Endothelial cell (in vitro differentiated cells): Measurements from ENCODE around the gene NSFL1C. TPM values are rescaled to one million over a fixed set of nuclear protein-coding genes. Genes with fewer than 3 reads are reported as not detected.

Source experiments
- DNase-seq: peaks from one replicate; pipeline ENCODE4 v3.0.0; 2021; ENCODE audit warnings: low spot score
- H3K27ac Mint-ChIP-seq: one replicate; pipeline ENCODE4 v1.8.0; 2021; ENCODE audit warnings: mixed read lengths, inconsistent platforms; ENCODE audit not compliant: unreplicated experiment
- H3K27me3 Mint-ChIP-seq: one replicate; pipeline ENCODE4 v1.8.0; 2021; ENCODE audit warnings: mild to moderate bottlenecking, moderate library complexity, mixed read lengths, inconsistent platforms; ENCODE audit not compliant: unreplicated experiment
- H3K36me3 Mint-ChIP-seq: one replicate; pipeline ENCODE4 v1.8.0; 2021; ENCODE audit warnings: mild to moderate bottlenecking, low read depth, mixed read lengths, inconsistent platforms; ENCODE audit not compliant: unreplicated experiment
- H3K4me1 Mint-ChIP-seq: one replicate; pipeline ENCODE4 v1.8.0; 2021; ENCODE audit warnings: mild to moderate bottlenecking, mixed read lengths, inconsistent platforms; ENCODE audit not compliant: unreplicated experiment
- H3K4me3 Mint-ChIP-seq: one replicate; pipeline ENCODE4 v1.8.0; 2021; ENCODE audit warnings: mild to moderate bottlenecking, mixed read lengths, inconsistent platforms; ENCODE audit not compliant: unreplicated experiment
- H3K9me3 Mint-ChIP-seq: one replicate; pipeline ENCODE4 v1.8.0; 2021; ENCODE audit warnings: mixed read lengths, inconsistent platforms; ENCODE audit not compliant: unreplicated experiment
- total RNA-seq: library from RNA; stranded (reverse); fragmentation: NEBNext Ultra II Directional; extraction: Animal tissue kit (Norgen Biotek cat#: 25700); gene quantifications from one replicate; pipeline ENCODE4 v1.2.1, GENCODE V29; 2021; ENCODE audit not compliant: unreplicated experiment
- TF ChIP-seq, protein P1 (sequence below): fragments of 200-600 bp; sonication (generic); IDR thresholded peaks from one replicate; pipeline ENCODE4 v1.5.0; 2021; ENCODE audit warnings: antibody characterized with exemption; ENCODE audit not compliant: unreplicated experiment

Gene NSFL1C
- total RNA-seq, 1 donor from 2014 or later: 104 TPM

- no peak overlapping the region for H3K4me3 Mint-ChIP-seq
- no peaks in the 10 kb centered on the region for H3K36me3 Mint-ChIP-seq
- no peaks in the 10 kb centered on the region for H3K27me3 Mint-ChIP-seq
- no peak for DNase-seq
- H3K4me1 Mint-ChIP-seq: peaks cover 20% of the 10 kb centered on the region
- TF ChIP-seq, protein P1, sequence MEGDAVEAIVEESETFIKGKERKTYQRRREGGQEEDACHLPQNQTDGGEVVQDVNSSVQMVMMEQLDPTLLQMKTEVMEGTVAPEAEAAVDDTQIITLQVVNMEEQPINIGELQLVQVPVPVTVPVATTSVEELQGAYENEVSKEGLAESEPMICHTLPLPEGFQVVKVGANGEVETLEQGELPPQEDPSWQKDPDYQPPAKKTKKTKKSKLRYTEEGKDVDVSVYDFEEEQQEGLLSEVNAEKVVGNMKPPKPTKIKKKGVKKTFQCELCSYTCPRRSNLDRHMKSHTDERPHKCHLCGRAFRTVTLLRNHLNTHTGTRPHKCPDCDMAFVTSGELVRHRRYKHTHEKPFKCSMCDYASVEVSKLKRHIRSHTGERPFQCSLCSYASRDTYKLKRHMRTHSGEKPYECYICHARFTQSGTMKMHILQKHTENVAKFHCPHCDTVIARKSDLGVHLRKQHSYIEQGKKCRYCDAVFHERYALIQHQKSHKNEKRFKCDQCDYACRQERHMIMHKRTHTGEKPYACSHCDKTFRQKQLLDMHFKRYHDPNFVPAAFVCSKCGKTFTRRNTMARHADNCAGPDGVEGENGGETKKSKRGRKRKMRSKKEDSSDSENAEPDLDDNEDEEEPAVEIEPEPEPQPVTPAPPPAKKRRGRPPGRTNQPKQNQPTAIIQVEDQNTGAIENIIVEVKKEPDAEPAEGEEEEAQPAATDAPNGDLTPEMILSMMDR: no peak
- H3K9me3 Mint-ChIP-seq: no peaks in the 10 kb centered on the region
- no peak overlapping the region for H3K27ac Mint-ChIP-seq
Observed at GRCh38 chr20:1496930-1497329, 30.3 kb upstream of the NSFL1C start.

- Mint-ChIP-seq H3K36me3 (no peaks in the 10 kb centered on the region), H3K4me1 (peaks cover 34% of the 10 kb centered on the region), H3K27ac (no peak overlapping the region), H3K9me3 (no peaks in the 10 kb centered on the region), H3K4me3 (no peak overlapping the region), H3K27me3 (no peaks in the 10 kb centered on the region)
- no peak for DNase-seq
- TF ChIP-seq, protein P1: no peak
Observed at GRCh38 chr20:1494436-1494835, 27.8 kb upstream of the NSFL1C start.

GRCh38 chr20:1493536-1493935 lies 26.9 kb upstream of the NSFL1C start:
- no peaks in the 10 kb centered on the region for H3K27me3 Mint-ChIP-seq
- peak overlapping the region; percentile 83 for H3K27ac Mint-ChIP-seq
- peaks cover 7% of the 10 kb centered on the region for H3K36me3 Mint-ChIP-seq
- peaks cover 41% of the 10 kb centered on the region for H3K4me1 Mint-ChIP-seq
- H3K4me3 Mint-ChIP-seq: no peak overlapping the region
- no peak for DNase-seq
- TF ChIP-seq, protein P1: no peak
- no peaks in the 10 kb centered on the region for H3K9me3 Mint-ChIP-seq

- Mint-ChIP-seq H3K4me1 (peaks cover 47% of the 10 kb centered on the region), H3K4me3 (peak overlapping the region; percentile 85), H3K27me3 (no peaks in the 10 kb centered on the region), H3K36me3 (peaks cover 11% of the 10 kb centered on the region), H3K9me3 (no peaks in the 10 kb centered on the region), H3K27ac (peak overlapping the region; percentile 98)
- TF ChIP-seq, protein P1: no peak
- DNase-seq: no peak
Observed at GRCh38 chr20:1491860-1492642, 25.4 kb upstream of the NSFL1C start.

DNA sequence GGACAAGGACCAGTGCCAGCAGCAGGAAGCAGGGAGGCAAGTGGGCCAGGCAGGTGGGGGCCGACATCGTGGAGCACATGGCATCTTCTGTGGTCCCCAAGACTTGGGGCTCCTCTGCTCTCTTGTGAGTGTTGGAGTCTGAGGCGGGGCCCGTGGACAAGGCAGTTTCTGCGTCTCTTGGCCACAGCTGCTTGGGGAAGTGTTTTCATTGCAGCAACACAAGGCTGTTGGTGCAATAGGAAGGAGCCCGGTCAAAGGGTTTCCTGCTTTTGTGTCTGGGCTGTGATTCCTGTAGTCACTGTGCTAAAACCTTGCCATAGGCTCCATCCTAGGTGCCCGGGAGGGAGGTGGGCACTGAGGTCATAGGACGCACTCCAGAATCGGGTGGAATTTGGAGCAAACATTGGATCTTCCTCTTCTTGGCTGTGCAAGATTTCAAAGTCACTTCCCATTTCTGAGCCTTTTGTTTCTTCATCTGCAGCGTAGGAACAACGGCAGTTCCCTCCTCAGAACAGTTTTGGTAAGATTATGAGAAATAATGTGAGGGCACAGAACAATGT lies 24.7 kb upstream of the NSFL1C start, which contains the start of gene SIRPB2:
TSS of gene SIRPB2 (minus strand) at position 140 of the 560 bp plus-strand sequence. CDS start at position 79, 61 bp downstream.
- Mint-ChIP-seq H3K27ac (peak within 1 kb of the TSS; percentile 98), H3K9me3 (no peaks in the 10 kb centered on the region), H3K4me3 (peak within 1 kb of the TSS; percentile 85), H3K4me1 (peaks cover 50% of the 10 kb centered on the region), H3K36me3 (peaks cover 11% of the 10 kb centered on the region), H3K27me3 (no peaks in the 10 kb centered on the region)
- TF ChIP-seq, protein P1: no peak
- peak; percentile 66 for DNase-seq
